Mammary epithelial cell (primary cell): ENCODE measurements around the gene ADGRG1.

Experiments used
- CTCF ChIP-seq, 2 donors: IDR thresholded peaks in 1 of 2; conservative IDR thresholded peaks in 1 of 2; 2 replicates each; pipeline ENCODE4 v1.5.1; 2011 to 2012; ENCODE audit warnings: inconsistent platforms in 2 of 2, low read length in 2 of 2, mild to moderate bottlenecking in 2 of 2, control low read depth in 1 of 2, low read depth in 1 of 2; ENCODE audit not compliant: insufficient read depth in 1 of 2; ENCODE audit errors: extremely low read depth in 1 of 2
- EZH2 ChIP-seq: IDR thresholded peaks from 2 replicates; pipeline ENCODE4 v1.6.1; 2012; ENCODE audit warnings: low read length, inconsistent platforms, borderline replicate concordance

- TF ChIP-seq CTCF (conservative IDR thresholded peaks at IDR 0.05 in 1 of 2, IDR thresholded peaks at IDR 0.05 in 1 of 2; ENCODE audit: extremely low read depth in 1 of 2, insufficient read depth in 1 of 2, low read depth in 1 of 2, low read length in 2 of 2) (no peak), EZH2 (no peak)
Measured at GRCh38 chr16:57686577-57686976, 58.1 kb downstream of the ADGRG1 start.
